Measurements from ENCODE around the gene MAT1A. TPM values are rescaled to one million over a fixed set of nuclear protein-coding genes. Genes with fewer than 3 reads are reported as not detected.

The MAT1A gene
- total and polyA plus RNA-seq, 2 of the 13 experiments (the other 11 are each of a cell fraction or from before 2014, with no cell fraction given), result 57.1 to 76.9 TPM

DNA sequence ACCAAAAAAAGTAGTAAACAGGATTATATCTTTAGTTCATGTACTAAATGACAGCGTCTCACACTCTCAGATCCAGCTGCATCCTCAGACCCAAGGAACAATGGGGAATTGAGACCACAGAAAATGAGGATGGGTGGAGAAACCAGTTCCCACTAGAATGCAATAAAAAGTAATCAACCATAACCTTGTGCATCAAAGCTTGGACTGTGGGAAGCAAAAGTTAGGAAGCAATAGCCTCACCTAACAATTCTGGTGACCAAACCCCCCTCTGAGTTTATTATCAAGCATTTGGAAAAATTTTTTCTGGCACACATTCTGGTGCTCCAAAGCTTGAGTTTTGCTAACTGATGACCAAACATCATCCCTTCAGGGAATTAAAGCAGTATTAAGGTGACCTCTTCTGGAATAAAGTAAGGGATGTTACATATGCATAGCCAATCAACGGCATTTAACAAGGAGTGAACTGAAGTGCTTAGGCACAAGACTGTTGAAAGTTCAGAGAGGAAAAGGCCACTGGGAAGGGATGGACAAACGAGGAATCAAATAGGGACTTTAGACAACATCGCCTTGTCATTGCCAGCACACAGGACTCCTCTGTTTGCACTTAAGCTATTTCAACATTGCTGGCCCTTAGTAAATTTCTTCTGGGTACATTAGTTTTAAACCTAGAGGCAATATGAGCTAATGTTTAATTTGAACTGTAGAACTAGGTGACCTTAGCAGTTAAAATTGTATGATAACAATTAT is 1.2 kb upstream of the MAT1A start (continued):
- no peak for TF ChIP-seq ETV6 (CRISPR knock-in tag; conservative IDR thresholded peaks at IDR 0.05)
- TF ChIP-seq, protein P1, sequence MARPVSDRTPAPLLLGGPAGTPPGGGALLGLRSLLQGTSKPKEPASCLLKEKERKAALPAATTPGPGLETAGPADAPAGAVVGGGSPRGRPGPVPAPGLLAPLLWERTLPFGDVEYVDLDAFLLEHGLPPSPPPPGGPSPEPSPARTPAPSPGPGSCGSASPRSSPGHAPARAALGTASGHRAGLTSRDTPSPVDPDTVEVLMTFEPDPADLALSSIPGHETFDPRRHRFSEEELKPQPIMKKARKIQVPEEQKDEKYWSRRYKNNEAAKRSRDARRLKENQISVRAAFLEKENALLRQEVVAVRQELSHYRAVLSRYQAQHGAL (CRISPR knock-in tag; IDR thresholded peaks at IDR 0.05; ENCODE audit: not compliant biosample characterization), result no peak
- TF ChIP-seq, protein P2, sequence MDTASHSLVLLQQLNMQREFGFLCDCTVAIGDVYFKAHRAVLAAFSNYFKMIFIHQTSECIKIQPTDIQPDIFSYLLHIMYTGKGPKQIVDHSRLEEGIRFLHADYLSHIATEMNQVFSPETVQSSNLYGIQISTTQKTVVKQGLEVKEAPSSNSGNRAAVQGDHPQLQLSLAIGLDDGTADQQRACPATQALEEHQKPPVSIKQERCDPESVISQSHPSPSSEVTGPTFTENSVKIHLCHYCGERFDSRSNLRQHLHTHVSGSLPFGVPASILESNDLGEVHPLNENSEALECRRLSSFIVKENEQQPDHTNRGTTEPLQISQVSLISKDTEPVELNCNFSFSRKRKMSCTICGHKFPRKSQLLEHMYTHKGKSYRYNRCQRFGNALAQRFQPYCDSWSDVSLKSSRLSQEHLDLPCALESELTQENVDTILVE (CRISPR knock-in tag; IDR thresholded peaks at IDR 0.05), result no peak
- no peak for TF ChIP-seq ZNF329 (CRISPR knock-in tag; IDR thresholded peaks at IDR 0.05; ENCODE audit: low read depth)
- TF ChIP-seq ATM (IDR thresholded peaks at IDR 0.05; ENCODE audit: borderline replicate concordance), result no peak
- TF ChIP-seq, protein P3, sequence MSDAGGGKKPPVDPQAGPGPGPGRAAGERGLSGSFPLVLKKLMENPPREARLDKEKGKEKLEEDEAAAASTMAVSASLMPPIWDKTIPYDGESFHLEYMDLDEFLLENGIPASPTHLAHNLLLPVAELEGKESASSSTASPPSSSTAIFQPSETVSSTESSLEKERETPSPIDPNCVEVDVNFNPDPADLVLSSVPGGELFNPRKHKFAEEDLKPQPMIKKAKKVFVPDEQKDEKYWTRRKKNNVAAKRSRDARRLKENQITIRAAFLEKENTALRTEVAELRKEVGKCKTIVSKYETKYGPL (CRISPR knock-in tag; IDR thresholded peaks at IDR 0.05), result no peak
- TF ChIP-seq RBM39 (IDR thresholded peaks at IDR 0.05; ENCODE audit: low read depth, low read length, poor library complexity, severe bottlenecking), result no peak
- TF ChIP-seq TARDBP (CRISPR knock-in tag; IDR thresholded peaks at IDR 0.05), result peak; percentile 46; the same call in 1 of the 2 replicates
- no peak for TF ChIP-seq ZNF530 (CRISPR knock-in tag; IDR thresholded peaks at IDR 0.05; ENCODE audit: low read depth)
- no peak for TF ChIP-seq MTF2 (CRISPR knock-in tag; IDR thresholded peaks at IDR 0.05; ENCODE audit: borderline replicate concordance)
- TF ChIP-seq ZNF749 (CRISPR knock-in tag; IDR thresholded peaks at IDR 0.05; ENCODE audit: borderline replicate concordance), result no peak
- peak in 1 of 2 experiments; percentile 33; a peak in 1 of 4 replicates for TF ChIP-seq KLF16 (CRISPR knock-in tag; IDR thresholded peaks at IDR 0.05)
- TF ChIP-seq, protein P4, sequence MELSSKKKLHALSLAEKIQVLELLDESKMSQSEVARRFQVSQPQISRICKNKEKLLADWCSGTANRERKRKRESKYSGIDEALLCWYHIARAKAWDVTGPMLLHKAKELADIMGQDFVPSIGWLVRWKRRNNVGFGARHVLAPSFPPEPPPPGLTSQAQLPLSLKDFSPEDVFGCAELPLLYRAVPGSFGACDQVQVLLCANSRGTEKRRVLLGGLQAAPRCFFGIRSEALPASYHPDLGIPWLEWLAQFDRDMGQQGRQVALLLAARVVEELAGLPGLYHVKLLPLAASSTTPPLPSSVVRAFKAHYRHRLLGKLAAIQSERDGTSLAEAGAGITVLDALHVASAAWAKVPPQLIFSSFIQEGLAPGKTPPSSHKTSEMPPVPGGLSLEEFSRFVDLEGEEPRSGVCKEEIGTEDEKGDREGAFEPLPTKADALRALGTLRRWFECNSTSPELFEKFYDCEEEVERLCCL (CRISPR knock-in tag; IDR thresholded peaks at IDR 0.05; ENCODE audit: borderline replicate concordance), result no peak
- TF ChIP-seq RXRA (CRISPR knock-in tag; IDR thresholded peaks at IDR 0.05), result no peak; the same call in 1 of the 2 replicates
- TF ChIP-seq, protein P5, sequence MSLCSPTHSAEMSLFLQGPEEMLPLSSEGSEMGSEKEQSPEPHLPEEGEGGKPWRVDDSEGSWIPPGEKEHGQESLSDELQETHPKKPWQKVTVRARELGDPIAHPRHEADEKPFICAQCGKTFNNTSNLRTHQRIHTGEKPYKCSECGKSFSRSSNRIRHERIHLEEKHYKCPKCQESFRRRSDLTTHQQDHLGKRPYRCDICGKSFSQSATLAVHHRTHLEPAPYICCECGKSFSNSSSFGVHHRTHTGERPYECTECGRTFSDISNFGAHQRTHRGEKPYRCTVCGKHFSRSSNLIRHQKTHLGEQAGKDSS (CRISPR knock-in tag; IDR thresholded peaks at IDR 0.05; ENCODE audit: borderline replicate concordance, low read depth), result 0 out of 2 replicates have a peak, but pooled peaks have one; percentile 26
- TF ChIP-seq GZF1 (CRISPR knock-in tag; IDR thresholded peaks at IDR 0.05), result no peak
- TF ChIP-seq ZNF776 (CRISPR knock-in tag; IDR thresholded peaks at IDR 0.05), result no peak
- TF ChIP-seq, protein P6, sequence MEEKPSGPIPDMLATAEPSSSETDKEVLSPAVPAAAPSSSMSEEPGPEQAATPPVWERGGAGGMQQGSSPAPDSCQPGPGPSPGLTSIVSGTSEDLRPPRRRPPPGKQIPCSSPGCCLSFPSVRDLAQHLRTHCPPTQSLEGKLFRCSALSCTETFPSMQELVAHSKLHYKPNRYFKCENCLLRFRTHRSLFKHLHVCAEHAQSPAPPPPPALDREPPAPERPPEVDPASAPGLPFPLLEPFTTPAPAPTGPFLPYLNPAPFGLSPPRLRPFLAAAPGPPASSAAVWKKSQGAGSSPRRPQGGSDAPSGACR (CRISPR knock-in tag; IDR thresholded peaks at IDR 0.05), result no peak
- peak; percentile 54 for TF ChIP-seq ASH2L (IDR thresholded peaks at IDR 0.05; ENCODE audit: insufficient read length, low read depth, low read length)
- peak; percentile 74 for TF ChIP-seq ELF3 (CRISPR knock-in tag; IDR thresholded peaks at IDR 0.05)
- TF ChIP-seq HIVEP1 (CRISPR knock-in tag; IDR thresholded peaks at IDR 0.05), result no peak
- peak; percentile 55; the same call in 1 of the 2 replicates for TF ChIP-seq ZMYM4 (CRISPR knock-in tag; IDR thresholded peaks at IDR 0.05)
- no peak for TF ChIP-seq MIER2 (CRISPR knock-in tag; IDR thresholded peaks at IDR 0.05)
- no peak for TF ChIP-seq ZNF543 (CRISPR knock-in tag; IDR thresholded peaks at IDR 0.05)
- no peak for TF ChIP-seq ADNP (CRISPR knock-in tag; IDR thresholded peaks at IDR 0.05)

Measured in HepG2 (cell line).